AG09319 (cell line): ENCODE results near the gene KRTAP10-4.
"Not testable (repeated sequence)": the region's sequence is repeated elsewhere in the genome, so short reads cannot be mapped to it uniquely, and the experiment has no call there.

ENCODE experiments used
- DNase-seq: peaks from one replicate; pipeline ENCODE4 v3.0.0-alpha.2; 2010; ENCODE audit warnings: low read depth; ENCODE audit errors: extremely low read depth
- CTCF ChIP-seq: IDR thresholded peaks from 2 replicates; pipeline ENCODE4 v1.5.1; 2011; ENCODE audit warnings: low read depth, mild to moderate bottlenecking, inconsistent platforms, low read length, moderate library complexity

Gene KRTAP10-4

GRCh38 chr21:44593598-44594405 lies 20.3 kb downstream of the KRTAP10-4 start:
- TF ChIP-seq CTCF, result no peak
- DNase-seq, result no peak

GRCh38 chr21:44594406-44594916 lies 20.9 kb downstream of the KRTAP10-4 start:
- no peak for TF ChIP-seq CTCF
- DNase-seq, result no peak

- DNase-seq, result no peak
- no peak for TF ChIP-seq CTCF
Observed at GRCh38 chr21:44595524-44595923, 22.0 kb downstream of the KRTAP10-4 start.

GRCh38 chr21:44596068-44596725 lies 22.7 kb downstream of the KRTAP10-4 start:
- no peak for DNase-seq
- TF ChIP-seq CTCF, result no peak

- no peak for TF ChIP-seq CTCF
- no peak for DNase-seq
Observed at GRCh38 chr21:44598061-44598460, 24.5 kb downstream of the KRTAP10-4 start.

GRCh38 chr21:44599264-44600029 lies 25.9 kb downstream of the KRTAP10-4 start:
- no peak for TF ChIP-seq CTCF

GRCh38 chr21:44600118-44600978 lies 26.8 kb downstream of the KRTAP10-4 start, which contains the start of gene KRTAP10-7:
Gene KRTAP10-7, plus strand, starts transcription at chr21:44600597. Its CDS starts 25 bp downstream, at chr21:44600622.
- DNase-seq, result not testable (repeated sequence)

More at GRCh38 chr21:44599264-44600029, 25.9 kb downstream of the KRTAP10-4 start:
- DNase-seq, result no peak

GRCh38 chr21:44601091-44601490 lies 27.6 kb downstream of the KRTAP10-4 start:
- not testable (repeated sequence) for DNase-seq
